Panc1 (cell line): Measurements from ENCODE around the gene PI4K2A. TPM values are rescaled to one million over a fixed set of nuclear protein-coding genes. Genes with fewer than 3 reads are reported as not detected.

Experiments used
- ATAC-seq: fragments of 200-7000 bp; cut with Tn5 transposase; 2 replicates; pipeline ENCODE4 v1.9.1; 2020; ENCODE audit warnings: mild to moderate bottlenecking, moderate library complexity
- BruUV-seq: library from RNA; stranded (reverse); fragments of 400-500 nt; replicated peaks from 2 replicates; lab custom pipeline; 2021; lab: Mats Ljungman, UMichigan
- CTCF ChIA-PET: fragments of 300-600 bp; sonication (Branson Sonifier 250); formaldehyde crosslinking; loops from one replicate; lab custom pipeline; 2022; ENCODE audit warnings: antibody characterized with exemption; lab: Charles Lee
- POLR2A ChIA-PET: fragments of 300-600 bp; sonication (Branson Sonifier 250); formaldehyde crosslinking; loops from one replicate; lab custom pipeline; 2022; ENCODE audit warnings: antibody characterized with exemption; lab: Charles Lee
- DNase-seq: peaks from one replicate; pipeline ENCODE4 v3.0.0-alpha.2; 2010; ENCODE audit warnings: low read depth, low spot score
- H3K27ac ChIP-seq: 2 replicates; pipeline ENCODE4 v1.5.1; 2011; ENCODE audit warnings: mild to moderate bottlenecking, low read length, inconsistent platforms
- H3K27me3 ChIP-seq: fragments of 200-500 bp; sonication (Bioruptor generic); 2 replicates; pipeline ENCODE4 v1.6.0; 2014; ENCODE audit warnings: low read length, inconsistent platforms; ENCODE audit not compliant: control insufficient read depth, insufficient read depth
- H3K36me3 ChIP-seq: fragments of 200-500 bp; sonication (Bioruptor generic); 2 replicates; pipeline ENCODE4 v1.5.1; 2014; ENCODE audit warnings: inconsistent platforms, mild to moderate bottlenecking, low read length, moderate library complexity; ENCODE audit not compliant: control insufficient read depth, insufficient read depth
- H3K4me1 ChIP-seq: 2 replicates; pipeline ENCODE4 v1.5.1; 2011; ENCODE audit warnings: inconsistent platforms, mild to moderate bottlenecking, low read length, moderate library complexity; ENCODE audit not compliant: control insufficient read depth, insufficient read depth
- H3K4me3 ChIP-seq, 2 experiments: 2 replicates each; pipeline ENCODE4 v1.5.1; 2011 to 2012; ENCODE audit warnings: low read depth in 2 of 2, low read length in 2 of 2, mild to moderate bottlenecking in 2 of 2, inconsistent platforms in 1 of 2, moderate library complexity in 1 of 2
- H3K9me3 ChIP-seq: fragments of 200-500 bp; sonication (Bioruptor generic); 2 replicates; pipeline ENCODE4 v1.5.1; 2014; ENCODE audit warnings: low read depth, mild to moderate bottlenecking, inconsistent platforms, low read length, moderate library complexity; ENCODE audit not compliant: control insufficient read depth, insufficient read depth
- CTCF ChIP-seq: fragments of 450-650 bp; IDR thresholded peaks from 2 replicates; pipeline ENCODE4 v1.5.1; 2017; ENCODE audit warnings: mild to moderate bottlenecking
- REST ChIP-seq, 2 experiments: IDR thresholded peaks; 2 replicates each; pipeline ENCODE4 v1.6.1; 2011 to 2012; ENCODE audit warnings: low read depth in 2 of 2, control low read depth in 1 of 2, low read length in 1 of 2, mild to moderate bottlenecking in 1 of 2, moderate library complexity in 1 of 2; ENCODE audit not compliant: insufficient read depth in 1 of 2
- SIN3A ChIP-seq: IDR thresholded peaks from 2 replicates; pipeline ENCODE4 v1.6.1; 2012; ENCODE audit warnings: low read depth, mild to moderate bottlenecking, low read length, moderate library complexity, borderline replicate concordance; ENCODE audit not compliant: insufficient read depth
- in situ Hi-C: cut with HindIII; loops from 2 replicates; pipeline ENCODE4 v1.10.0; 2016; ENCODE audit warnings: low sequenced_read_pairs, low pct_unique_long_range_greater_than_20kb
- intact Hi-C: fragments of 100-400 bp; cut with micrococcal nuclease; formaldehyde crosslinking; loops from one replicate; pipeline ENCODE4 v1.10.0; 2022; ENCODE audit not compliant: unreplicated experiment
- total RNA-seq: library from RNA; stranded (reverse); gene quantifications from one replicate; pipeline ENCODE4 v1.2.1, GENCODE V29; 2021; ENCODE audit not compliant: unreplicated experiment

PI4K2A gene
- total RNA-seq, 1 experiment from 2014 or later, result 22.8 TPM

- no TSS peak for BruUV-seq
- in situ Hi-C loops, result no loop called here
These were observed 34.8 kb downstream of the PI4K2A start for GRCh38 chr10:97675222-97675621.

More at GRCh38 chr10:97675222-97675621, 34.8 kb downstream of the PI4K2A start:
- ChIA-PET CTCF (interaction anchor here (0.6 to 2.2 kb wide), 2 partner anchors 12 to 126 kb away, joined by 3 to 12 read pairs; partner anchors contain the start of gene AVPI1), POLR2A (interaction anchor here (0.6 to 0.7 kb wide), 2 partner anchors 17 to 70 kb away, joined by 3 to 6 read pairs; no protein-coding TSS in a partner anchor)
- Histone ChIP-seq H3K4me1 (no peaks in the 10 kb centered on the region), H3K27me3 (no peaks in the 10 kb centered on the region), H3K9me3 (no peaks in the 10 kb centered on the region), H3K27ac (no peak overlapping the region), H3K36me3 (no peaks in the 10 kb centered on the region; the same call in 1 of the 2 replicates), H3K4me3 (no peak overlapping the region)
- DNase-seq, result no peak
- no peak for ATAC-seq
- no peak for TF ChIP-seq REST (IDR thresholded peaks at IDR 0.05; ENCODE audit: insufficient read depth in 1 of 2, low read depth in 2 of 2, low read length in 1 of 2)
- no peak for TF ChIP-seq CTCF
- no peak for TF ChIP-seq SIN3A
- intact Hi-C loops, result no loop called here
